Measurements from ENCODE around the gene MRPL37.

DNA sequence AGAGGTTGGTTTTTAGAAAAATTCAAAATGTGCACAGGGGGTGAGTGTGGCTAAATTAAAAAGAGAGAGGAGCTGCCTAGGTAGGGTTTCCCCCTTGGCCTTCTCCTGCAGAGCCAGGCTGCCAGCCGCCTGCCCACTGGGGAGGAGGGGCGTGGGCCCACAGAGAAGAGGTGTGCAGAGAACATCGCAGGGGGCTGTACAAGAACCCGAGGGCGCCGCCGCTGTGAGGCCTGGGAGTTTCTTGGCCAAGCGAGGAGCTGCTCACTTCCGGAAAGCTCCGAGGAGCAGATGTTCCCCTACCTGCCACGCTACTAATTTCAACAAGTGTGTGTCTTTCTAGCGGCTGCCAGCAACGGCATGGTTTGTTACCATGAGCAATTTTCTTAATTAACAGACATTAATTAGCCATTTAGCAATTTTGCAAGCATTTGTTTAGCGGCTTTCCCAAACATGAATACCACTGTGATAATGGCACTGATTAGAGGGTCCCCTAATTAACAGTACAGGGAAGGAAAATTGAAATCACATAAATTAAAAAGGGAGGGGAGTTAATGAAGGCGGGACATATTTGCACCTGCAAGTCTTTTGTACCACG, 59.7 kb downstream of the MRPL37 start:
- TF ChIP-seq POLR2AphosphoS5 (IDR thresholded peaks at IDR 0.05; ENCODE audit: borderline replicate concordance, low read depth, low read length) (no peak), EZH2 (IDR thresholded peaks at IDR 0.05) (no peak), FOXP2 (optimal IDR thresholded peaks at IDR 0.05; ENCODE audit: control extremely low read depth, extremely low read length, insufficient read depth) (no peak)
